Osteocyte (in vitro differentiated cells): ENCODE measurements around the gene BRINP1. TPM values are rescaled to one million over a fixed set of nuclear protein-coding genes. Genes with fewer than 3 reads are reported as not detected.

ENCODE experiments used
- DNase-seq: peaks from one replicate; pipeline ENCODE4 v3.0.0; 2021; ENCODE audit warnings: mixed read lengths; ENCODE audit not compliant: unreplicated experiment; ENCODE audit errors: extremely low spot score
- H3K27ac Mint-ChIP-seq: one replicate; pipeline ENCODE4 v1.8.0; 2021; ENCODE audit warnings: mild to moderate bottlenecking, mixed read lengths; ENCODE audit not compliant: unreplicated experiment
- H3K27me3 Mint-ChIP-seq: one replicate; pipeline ENCODE4 v1.8.0; 2021; ENCODE audit warnings: mixed read lengths; ENCODE audit not compliant: unreplicated experiment
- H3K36me3 Mint-ChIP-seq: one replicate; pipeline ENCODE4 v1.8.0; 2021; ENCODE audit warnings: mixed read lengths; ENCODE audit not compliant: unreplicated experiment
- H3K4me1 Mint-ChIP-seq: one replicate; pipeline ENCODE4 v1.8.0; 2021; ENCODE audit warnings: mixed read lengths; ENCODE audit not compliant: unreplicated experiment
- H3K4me3 Mint-ChIP-seq: one replicate; pipeline ENCODE4 v1.8.0; 2021; ENCODE audit warnings: mild to moderate bottlenecking, moderate library complexity, mixed read lengths; ENCODE audit not compliant: unreplicated experiment
- H3K9me3 Mint-ChIP-seq: one replicate; pipeline ENCODE4 v1.8.0; 2021; ENCODE audit warnings: mixed read lengths; ENCODE audit not compliant: unreplicated experiment
- CTCF ChIP-seq: fragments of 200-600 bp; sonication (generic); IDR thresholded peaks from 2 replicates; pipeline ENCODE4 v1.5.0; 2021; ENCODE audit warnings: antibody characterized with exemption, mild to moderate bottlenecking, moderate library complexity
- total RNA-seq: library from RNA; stranded (reverse); gene quantifications from 2 replicates; pipeline ENCODE4 v1.2.1, GENCODE V29; 2021

Gene BRINP1
- total RNA-seq, 1 donor from 2014 or later: 0.16 TPM

- Mint-ChIP-seq H3K27ac (no peak overlapping the region), H3K27me3 (no peaks in the 10 kb centered on the region), H3K9me3 (peaks cover 19% of the 10 kb centered on the region), H3K4me3 (no peak overlapping the region), H3K36me3 (no peaks in the 10 kb centered on the region), H3K4me1 (no peaks in the 10 kb centered on the region)
- TF ChIP-seq CTCF: no peak
- no peak for DNase-seq
Measured at GRCh38 chr9:119409552-119409951, 40.3 kb upstream of the BRINP1 start.

GRCh38 chr9:119400606-119401005, 31.4 kb upstream of the BRINP1 start:
- H3K36me3 Mint-ChIP-seq: no peaks in the 10 kb centered on the region
- H3K9me3 Mint-ChIP-seq: peaks cover 17% of the 10 kb centered on the region
- no peak for TF ChIP-seq CTCF
- no peaks in the 10 kb centered on the region for H3K4me1 Mint-ChIP-seq
- no peak overlapping the region for H3K4me3 Mint-ChIP-seq
- H3K27ac Mint-ChIP-seq: no peak overlapping the region
- DNase-seq: no peak
- no peaks in the 10 kb centered on the region for H3K27me3 Mint-ChIP-seq

- no peaks in the 10 kb centered on the region for H3K36me3 Mint-ChIP-seq
- no peak for TF ChIP-seq CTCF
- H3K9me3 Mint-ChIP-seq: peaks cover 6% of the 10 kb centered on the region
- no peak overlapping the region for H3K27ac Mint-ChIP-seq
- H3K4me1 Mint-ChIP-seq: no peaks in the 10 kb centered on the region
- H3K27me3 Mint-ChIP-seq: no peaks in the 10 kb centered on the region
- H3K4me3 Mint-ChIP-seq: no peak overlapping the region
- no peak for DNase-seq
Measured at GRCh38 chr9:119398350-119398749, 29.1 kb upstream of the BRINP1 start.

- no peak overlapping the region for H3K4me3 Mint-ChIP-seq
- no peak for DNase-seq
- H3K9me3 Mint-ChIP-seq: no peaks in the 10 kb centered on the region
- no peak for TF ChIP-seq CTCF
- no peaks in the 10 kb centered on the region for H3K4me1 Mint-ChIP-seq
- no peak overlapping the region for H3K27ac Mint-ChIP-seq
- H3K27me3 Mint-ChIP-seq: no peaks in the 10 kb centered on the region
- H3K36me3 Mint-ChIP-seq: no peaks in the 10 kb centered on the region
Measured at GRCh38 chr9:119391878-119392277, 22.6 kb upstream of the BRINP1 start.

- H3K4me1 Mint-ChIP-seq: no peaks in the 10 kb centered on the region
- no peak for TF ChIP-seq CTCF
- H3K27ac Mint-ChIP-seq: no peak overlapping the region
- H3K27me3 Mint-ChIP-seq: peaks cover 3% of the 10 kb centered on the region
- H3K36me3 Mint-ChIP-seq: no peaks in the 10 kb centered on the region
- no peak for DNase-seq
- no peak overlapping the region for H3K4me3 Mint-ChIP-seq
- peaks cover 13% of the 10 kb centered on the region for H3K9me3 Mint-ChIP-seq
Measured at GRCh38 chr9:119375892-119376291, 6.7 kb upstream of the BRINP1 start.
